Measurements from ENCODE around the gene FBXW4. TPM values are rescaled to one million over a fixed set of nuclear protein-coding genes. Genes with fewer than 3 reads are reported as not detected.

Gene FBXW4
- total and polyA plus RNA-seq, 10 of the 15 experiments (the other 5 are each of a cell fraction or from before 2014, with no cell fraction given): 5.7 to 42.0 (median 27.5) TPM

- TF ChIP-seq, protein P1, sequence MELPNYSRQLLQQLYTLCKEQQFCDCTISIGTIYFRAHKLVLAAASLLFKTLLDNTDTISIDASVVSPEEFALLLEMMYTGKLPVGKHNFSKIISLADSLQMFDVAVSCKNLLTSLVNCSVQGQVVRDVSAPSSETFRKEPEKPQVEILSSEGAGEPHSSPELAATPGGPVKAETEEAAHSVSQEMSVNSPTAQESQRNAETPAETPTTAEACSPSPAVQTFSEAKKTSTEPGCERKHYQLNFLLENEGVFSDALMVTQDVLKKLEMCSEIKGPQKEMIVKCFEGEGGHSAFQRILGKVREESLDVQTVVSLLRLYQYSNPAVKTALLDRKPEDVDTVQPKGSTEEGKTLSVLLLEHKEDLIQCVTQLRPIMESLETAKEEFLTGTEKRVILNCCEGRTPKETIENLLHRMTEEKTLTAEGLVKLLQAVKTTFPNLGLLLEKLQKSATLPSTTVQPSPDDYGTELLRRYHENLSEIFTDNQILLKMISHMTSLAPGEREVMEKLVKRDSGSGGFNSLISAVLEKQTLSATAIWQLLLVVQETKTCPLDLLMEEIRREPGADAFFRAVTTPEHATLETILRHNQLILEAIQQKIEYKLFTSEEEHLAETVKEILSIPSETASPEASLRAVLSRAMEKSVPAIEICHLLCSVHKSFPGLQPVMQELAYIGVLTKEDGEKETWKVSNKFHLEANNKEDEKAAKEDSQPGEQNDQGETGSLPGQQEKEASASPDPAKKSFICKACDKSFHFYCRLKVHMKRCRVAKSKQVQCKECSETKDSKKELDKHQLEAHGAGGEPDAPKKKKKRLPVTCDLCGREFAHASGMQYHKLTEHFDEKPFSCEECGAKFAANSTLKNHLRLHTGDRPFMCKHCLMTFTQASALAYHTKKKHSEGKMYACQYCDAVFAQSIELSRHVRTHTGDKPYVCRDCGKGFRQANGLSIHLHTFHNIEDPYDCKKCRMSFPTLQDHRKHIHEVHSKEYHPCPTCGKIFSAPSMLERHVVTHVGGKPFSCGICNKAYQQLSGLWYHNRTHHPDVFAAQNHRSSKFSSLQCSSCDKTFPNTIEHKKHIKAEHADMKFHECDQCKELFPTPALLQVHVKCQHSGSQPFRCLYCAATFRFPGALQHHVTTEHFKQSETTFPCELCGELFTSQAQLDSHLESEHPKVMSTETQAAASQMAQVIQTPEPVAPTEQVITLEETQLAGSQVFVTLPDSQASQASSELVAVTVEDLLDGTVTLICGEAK (IDR thresholded peaks at IDR 0.05; ENCODE audit: borderline replicate concordance): no peak
Measured at GRCh38 chr10:101612086-101612485, 82.9 kb downstream of the FBXW4 start (continued).

DNA sequence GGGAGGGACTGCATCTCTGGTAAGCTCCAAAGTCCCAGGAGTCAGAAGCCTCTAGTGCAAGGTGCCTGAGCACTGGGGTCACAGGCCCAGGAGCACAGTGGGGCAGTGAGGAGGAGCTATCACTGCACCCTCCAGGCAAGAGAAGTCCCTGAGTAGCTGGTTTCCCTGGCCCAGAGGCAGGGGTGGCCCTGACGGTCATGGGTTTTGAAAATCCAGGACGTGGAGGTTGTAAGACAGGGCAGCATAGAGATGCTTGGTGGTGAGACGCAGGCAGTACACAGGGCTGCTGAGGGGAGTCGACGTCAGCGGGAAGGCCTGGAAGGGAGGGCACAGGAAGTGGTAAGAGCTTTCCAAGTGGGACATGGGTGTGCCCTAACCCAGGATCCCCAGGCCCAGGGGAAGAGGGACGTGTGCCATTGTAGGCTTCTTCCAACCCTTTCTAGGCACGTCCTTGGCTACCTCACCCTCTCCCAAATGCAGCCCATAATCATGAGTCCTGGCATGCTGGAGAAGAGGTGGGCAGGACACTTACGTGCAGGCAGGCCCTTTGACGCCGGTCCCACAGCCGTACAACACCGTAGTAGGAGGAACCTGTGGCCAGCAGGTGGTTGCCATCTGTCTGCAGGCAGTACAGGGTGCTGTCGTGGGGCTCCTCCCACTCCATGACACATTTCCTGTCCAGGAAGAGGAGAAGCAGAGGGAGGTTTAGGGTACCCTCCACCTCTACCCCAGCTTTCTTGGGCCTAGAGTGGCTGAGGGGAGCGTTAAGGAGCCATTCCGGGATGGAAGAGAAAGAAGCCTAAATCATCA, 83.7 kb downstream of the FBXW4 start:
- intact Hi-C loops (cut with micrococcal nuclease; ENCODE audit: unreplicated experiment): no loop called here
- H2AFZ ChIP-seq (ENCODE audit: control insufficient read depth, low read depth, low read length): no peak overlapping the region
- no peaks in the 10 kb centered on the region for H3K9me3 ChIP-seq (replicated peaks; ENCODE audit: control insufficient read depth, insufficient read depth, low read length)
- no peaks in the 10 kb centered on the region for H3K27me3 ChIP-seq (replicated peaks in 1 of 2; ENCODE audit: control insufficient read depth in 2 of 2, insufficient read depth in 2 of 2, low read length in 1 of 2)
- DNase-seq (ENCODE audit: low read depth, low spot score) (no peak), FAIRE-seq (no peak), ATAC-seq (peak; percentile 32; the same call in 1 of the 3 replicates)
- POLR2A ChIA-PET: interaction anchor here (0.5 kb wide), 1 partner anchor 209 kb away, joined by 6 read pairs; no protein-coding TSS in a partner anchor
- no TSS peak for BruUV-seq (replicated peaks)
- CTCF ChIA-PET: interaction anchor here (1.3 kb wide), 1 partner anchor 9 kb away, joined by 5 read pairs; no protein-coding TSS in a partner anchor
- no peaks in the 10 kb centered on the region for H4K20me1 ChIP-seq (ENCODE audit: control insufficient read depth, insufficient read depth)
- H3K79me2 ChIP-seq (ENCODE audit: control insufficient read depth, insufficient read depth, low read length): no peaks in the 10 kb centered on the region
- SMC1A ChIA-PET (ENCODE audit: uncharacterized antibody, unreplicated experiment): interaction anchor here (0.8 kb wide), 1 partner anchor 162 kb away, joined by 3 read pairs; no protein-coding TSS in a partner anchor
- no peak overlapping the region for H3K4me2 ChIP-seq (ENCODE audit: control insufficient read depth, insufficient read depth)
- in situ Hi-C loops (cut with MboI): no loop called here
- WGBS (ENCODE audit: insufficient coverage, insufficient replicate concordance, low lambda C conversion rate, missing lambda C conversion rate): 90% methylated on average over 16 of the region's 16 CpGs
- RAD21 ChIA-PET (ENCODE audit: unreplicated experiment): no interaction called here
- H3K9ac ChIP-seq (ENCODE audit: control insufficient read depth, insufficient read depth, low read length): no peak overlapping the region
- H3K27ac ChIP-seq (ENCODE audit: control insufficient read depth, insufficient read depth): no peak overlapping the region
- H3K36me3 ChIP-seq (ENCODE audit: control insufficient read depth in 2 of 2, insufficient read depth in 2 of 2, low read length in 1 of 2): peaks cover 9 to 12% of the 10 kb centered on the region in 2 experiments
- TF ChIP-seq MEF2A (IDR thresholded peaks at IDR 0.05; ENCODE audit: insufficient read depth, low read depth, low read length) (no peak), TCF7 (IDR thresholded peaks at IDR 0.05; ENCODE audit: borderline replicate concordance) (no peak), CHD2 (IDR thresholded peaks at IDR 0.05; ENCODE audit: borderline replicate concordance, low read depth, low read length) (no peak), ATF7 (IDR thresholded peaks at IDR 0.05; ENCODE audit: low read depth) (no peak)
- H3K4me3 ChIP-seq: no peak overlapping the region
- no peaks in the 10 kb centered on the region for H3K4me1 ChIP-seq (ENCODE audit: control insufficient read depth, insufficient read depth, low read length)

Data from GM12878 (cell line).